ENCODE results near the gene HOXB2. TPM values are rescaled to one million over a fixed set of nuclear protein-coding genes. Genes with fewer than 3 reads are reported as not detected.

HOXB2 gene
- total and polyA plus RNA-seq, 9 of the 15 experiments (the other 6 are each of a cell fraction or from before 2014, with no cell fraction given) = 2.1 to 97.7 (median 21.2) TPM

GRCh38 chr17:48579760-48580554, 35.0 kb upstream of the HOXB2 start (continued):
- no peak for TF ChIP-seq ZBTB9 (CRISPR knock-in tag; IDR thresholded peaks at IDR 0.05)
- peak; percentile 67; the same call in 1 of the 2 replicates for TF ChIP-seq GTF2E2 (tag; IDR thresholded peaks at IDR 0.05)
- no peak for TF ChIP-seq SLC30A9 (CRISPR knock-in tag; IDR thresholded peaks at IDR 0.05)
- TF ChIP-seq RBFOX2 (IDR thresholded peaks at IDR 0.05; ENCODE audit: low read depth, low read length) = peak; percentile 70
- peak; percentile 28 for TF ChIP-seq ZNF592 (IDR thresholded peaks at IDR 0.05)
- peak; percentile 50 for TF ChIP-seq CXXC5 (CRISPR knock-in tag; IDR thresholded peaks at IDR 0.05)
- no peak for TF ChIP-seq SMARCA5 (IDR thresholded peaks at IDR 0.05)
- TF ChIP-seq, protein P1, sequence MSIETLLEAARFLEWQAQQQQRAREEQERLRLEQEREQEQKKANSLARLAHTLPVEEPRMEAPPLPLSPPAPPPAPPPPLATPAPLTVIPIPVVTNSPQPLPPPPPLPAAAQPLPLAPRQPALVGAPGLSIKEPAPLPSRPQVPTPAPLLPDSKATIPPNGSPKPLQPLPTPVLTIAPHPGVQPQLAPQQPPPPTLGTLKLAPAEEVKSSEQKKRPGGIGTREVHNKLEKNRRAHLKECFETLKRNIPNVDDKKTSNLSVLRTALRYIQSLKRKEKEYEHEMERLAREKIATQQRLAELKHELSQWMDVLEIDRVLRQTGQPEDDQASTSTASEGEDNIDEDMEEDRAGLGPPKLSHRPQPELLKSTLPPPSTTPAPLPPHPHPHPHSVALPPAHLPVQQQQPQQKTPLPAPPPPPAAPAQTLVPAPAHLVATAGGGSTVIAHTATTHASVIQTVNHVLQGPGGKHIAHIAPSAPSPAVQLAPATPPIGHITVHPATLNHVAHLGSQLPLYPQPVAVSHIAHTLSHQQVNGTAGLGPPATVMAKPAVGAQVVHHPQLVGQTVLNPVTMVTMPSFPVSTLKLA (conservative IDR thresholded peaks at IDR 0.05) = peak in 1 of 2 experiments; percentile 4; a peak in 1 of 4 replicates
- TF ChIP-seq NRF1 (conservative IDR thresholded peaks at IDR 0.05 in 1 of 2, IDR thresholded peaks at IDR 0.05 in 1 of 2) = peak; percentile 75 to 76
- no peak for TF ChIP-seq RAD21 (CRISPR knock-in tag; conservative IDR thresholded peaks at IDR 0.05 in 1 of 2, IDR thresholded peaks at IDR 0.05 in 1 of 2)
- 0 out of 2 replicates have a peak, but pooled peaks have one; percentile 23 for TF ChIP-seq NBN (IDR thresholded peaks at IDR 0.05; ENCODE audit: low read depth)
- TF ChIP-seq SMARCA4 (IDR thresholded peaks at IDR 0.05) = no peak
- TF ChIP-seq HMG20B (CRISPR knock-in tag; IDR thresholded peaks at IDR 0.05) = no peak
- no peak for TF ChIP-seq PHF20 (IDR thresholded peaks at IDR 0.05; ENCODE audit: partially characterized antibody)
- no peak for TF ChIP-seq MAZ (CRISPR knock-in tag; conservative IDR thresholded peaks at IDR 0.05 in 1 of 2, IDR thresholded peaks at IDR 0.05 in 1 of 2)
- peak; percentile 58; the same call in 1 of the 2 replicates for TF ChIP-seq SPI1 (IDR thresholded peaks at IDR 0.05; ENCODE audit: borderline replicate concordance, low read depth, low read length)
- TF ChIP-seq PHF8 (IDR thresholded peaks at IDR 0.05; ENCODE audit: borderline replicate concordance, low read length) = peak; percentile 24; the same call in 1 of the 2 replicates
- TF ChIP-seq, protein P2, sequence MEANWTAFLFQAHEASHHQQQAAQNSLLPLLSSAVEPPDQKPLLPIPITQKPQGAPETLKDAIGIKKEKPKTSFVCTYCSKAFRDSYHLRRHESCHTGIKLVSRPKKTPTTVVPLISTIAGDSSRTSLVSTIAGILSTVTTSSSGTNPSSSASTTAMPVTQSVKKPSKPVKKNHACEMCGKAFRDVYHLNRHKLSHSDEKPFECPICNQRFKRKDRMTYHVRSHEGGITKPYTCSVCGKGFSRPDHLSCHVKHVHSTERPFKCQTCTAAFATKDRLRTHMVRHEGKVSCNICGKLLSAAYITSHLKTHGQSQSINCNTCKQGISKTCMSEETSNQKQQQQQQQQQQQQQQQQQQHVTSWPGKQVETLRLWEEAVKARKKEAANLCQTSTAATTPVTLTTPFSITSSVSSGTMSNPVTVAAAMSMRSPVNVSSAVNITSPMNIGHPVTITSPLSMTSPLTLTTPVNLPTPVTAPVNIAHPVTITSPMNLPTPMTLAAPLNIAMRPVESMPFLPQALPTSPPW (CRISPR knock-in tag; IDR thresholded peaks at IDR 0.05) = peak; percentile 65
